Measurements from ENCODE around the gene P2RX2. TPM values are rescaled to one million over a fixed set of nuclear protein-coding genes. Genes with fewer than 3 reads are reported as not detected.

P2RX2 gene
- total and polyA plus RNA-seq, 2 donors (not counting 1 experiment from before 2014, with no cell fraction given) = not detected

DNA sequence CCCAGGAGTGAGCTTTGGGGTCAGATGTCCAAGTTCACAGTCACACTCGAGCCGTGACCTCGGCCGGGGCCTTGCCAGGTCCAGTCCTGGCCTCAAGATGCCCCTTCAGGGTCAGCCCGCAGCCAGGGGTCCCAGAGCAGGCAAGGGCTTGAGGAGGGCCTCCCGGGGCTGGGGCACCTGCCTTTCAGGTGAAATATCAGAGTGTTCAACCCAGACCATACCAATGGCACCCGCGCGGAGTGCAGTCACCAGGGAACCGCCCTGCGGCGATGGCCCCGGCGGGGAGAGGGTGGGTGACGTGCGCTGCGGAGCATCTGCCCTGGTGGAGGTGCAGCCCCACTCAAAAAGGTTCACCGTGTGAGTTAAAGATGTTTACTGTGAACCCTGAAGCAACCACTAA lies 25.1 kb upstream of the P2RX2 start:
- H2AFZ ChIP-seq (ENCODE audit: low read length) = no peak overlapping the region
- H4K20me1 ChIP-seq (ENCODE audit: control insufficient read depth, extremely low read depth, insufficient read depth, low read length) = no peaks in the 10 kb centered on the region
- H3K9ac ChIP-seq (ENCODE audit: insufficient read depth, low read length) = no peak overlapping the region
- no peak overlapping the region for H3K27ac ChIP-seq (ENCODE audit: insufficient read depth, low read length)
- peak overlapping the region; percentile 44 for H3K4me2 ChIP-seq (ENCODE audit: extremely low read depth, insufficient read depth, low read length)
- DNase-seq (ENCODE audit: low read depth in 2 of 2) = no peak
- H3K4me3 ChIP-seq (replicated peaks in 1 of 4; ENCODE audit: control extremely low read depth in 1 of 4, insufficient read depth in 1 of 4, low read depth in 3 of 4, low read length in 4 of 4) = no peak overlapping the region
- no peaks in the 10 kb centered on the region for H3K36me3 ChIP-seq (ENCODE audit: control insufficient read depth, insufficient read depth, low read length)
- H3K4me1 ChIP-seq (ENCODE audit: control insufficient read depth, extremely low read depth, insufficient read depth, low read length) = no peaks in the 10 kb centered on the region
- no peaks in the 10 kb centered on the region for H3K9me3 ChIP-seq (ENCODE audit: control insufficient read depth, insufficient read depth, low read depth, low read length)
- H3K79me2 ChIP-seq (ENCODE audit: control insufficient read depth, insufficient read depth, low read length) = no peaks in the 10 kb centered on the region
- no peak for TF ChIP-seq EZH2 (IDR thresholded peaks at IDR 0.05; ENCODE audit: low read length, missing control alignments)
- TF ChIP-seq, protein P1, sequence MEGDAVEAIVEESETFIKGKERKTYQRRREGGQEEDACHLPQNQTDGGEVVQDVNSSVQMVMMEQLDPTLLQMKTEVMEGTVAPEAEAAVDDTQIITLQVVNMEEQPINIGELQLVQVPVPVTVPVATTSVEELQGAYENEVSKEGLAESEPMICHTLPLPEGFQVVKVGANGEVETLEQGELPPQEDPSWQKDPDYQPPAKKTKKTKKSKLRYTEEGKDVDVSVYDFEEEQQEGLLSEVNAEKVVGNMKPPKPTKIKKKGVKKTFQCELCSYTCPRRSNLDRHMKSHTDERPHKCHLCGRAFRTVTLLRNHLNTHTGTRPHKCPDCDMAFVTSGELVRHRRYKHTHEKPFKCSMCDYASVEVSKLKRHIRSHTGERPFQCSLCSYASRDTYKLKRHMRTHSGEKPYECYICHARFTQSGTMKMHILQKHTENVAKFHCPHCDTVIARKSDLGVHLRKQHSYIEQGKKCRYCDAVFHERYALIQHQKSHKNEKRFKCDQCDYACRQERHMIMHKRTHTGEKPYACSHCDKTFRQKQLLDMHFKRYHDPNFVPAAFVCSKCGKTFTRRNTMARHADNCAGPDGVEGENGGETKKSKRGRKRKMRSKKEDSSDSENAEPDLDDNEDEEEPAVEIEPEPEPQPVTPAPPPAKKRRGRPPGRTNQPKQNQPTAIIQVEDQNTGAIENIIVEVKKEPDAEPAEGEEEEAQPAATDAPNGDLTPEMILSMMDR (conservative IDR thresholded peaks at IDR 0.05 in 1 of 2, IDR thresholded peaks at IDR 0.05 in 1 of 2; ENCODE audit: low read depth in 1 of 2, low read length in 2 of 2) = no peak
- H3K27me3 ChIP-seq (ENCODE audit: control insufficient read depth, insufficient read depth, low read length) = no peaks in the 10 kb centered on the region

DNA sequence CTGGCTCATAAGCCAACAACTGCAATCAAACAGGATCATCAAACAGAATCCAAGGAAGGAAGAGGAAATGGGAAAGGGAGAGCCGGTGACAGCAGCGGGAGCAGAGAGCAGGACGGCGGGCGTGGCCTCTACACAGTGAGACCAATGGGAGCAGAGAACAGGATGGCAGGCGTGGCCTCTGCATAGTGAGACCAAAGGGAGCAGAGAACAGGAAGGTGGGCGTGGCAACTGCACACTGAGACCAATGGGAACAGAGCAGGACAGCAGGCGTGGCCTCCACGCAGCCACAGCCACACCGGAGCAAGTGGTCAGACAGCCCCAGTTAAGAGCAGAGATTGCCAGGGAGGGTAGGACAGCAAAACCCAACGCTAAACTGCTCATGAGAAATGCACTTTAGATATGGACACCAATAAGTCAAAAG lies 24.6 kb upstream of the P2RX2 start:
- no peaks in the 10 kb centered on the region for H3K4me1 ChIP-seq (ENCODE audit: control insufficient read depth, extremely low read depth, insufficient read depth, low read length)
- no peaks in the 10 kb centered on the region for H3K36me3 ChIP-seq (ENCODE audit: control insufficient read depth, insufficient read depth, low read length)
- H3K9me3 ChIP-seq (ENCODE audit: control insufficient read depth, insufficient read depth, low read depth, low read length) = no peaks in the 10 kb centered on the region
- H2AFZ ChIP-seq (ENCODE audit: low read length) = no peak overlapping the region
- no peak overlapping the region for H3K27ac ChIP-seq (ENCODE audit: insufficient read depth, low read length)
- peak overlapping the region; percentile 44 for H3K4me2 ChIP-seq (ENCODE audit: extremely low read depth, insufficient read depth, low read length)
- peak; percentile 93 to 94 for DNase-seq (ENCODE audit: low read depth in 2 of 2)
- no peaks in the 10 kb centered on the region for H3K27me3 ChIP-seq (ENCODE audit: control insufficient read depth, insufficient read depth, low read length)
- no peak for TF ChIP-seq EZH2 (IDR thresholded peaks at IDR 0.05; ENCODE audit: low read length, missing control alignments)
- TF ChIP-seq, protein P1 (conservative IDR thresholded peaks at IDR 0.05 in 1 of 2, IDR thresholded peaks at IDR 0.05 in 1 of 2; ENCODE audit: low read depth in 1 of 2, low read length in 2 of 2) = no peak
- H4K20me1 ChIP-seq (ENCODE audit: control insufficient read depth, extremely low read depth, insufficient read depth, low read length) = no peaks in the 10 kb centered on the region
- no peak overlapping the region for H3K4me3 ChIP-seq (replicated peaks in 1 of 4; ENCODE audit: control extremely low read depth in 1 of 4, insufficient read depth in 1 of 4, low read depth in 3 of 4, low read length in 4 of 4)
- no peaks in the 10 kb centered on the region for H3K79me2 ChIP-seq (ENCODE audit: control insufficient read depth, insufficient read depth, low read length)
- H3K9ac ChIP-seq (ENCODE audit: insufficient read depth, low read length) = no peak overlapping the region

DNA sequence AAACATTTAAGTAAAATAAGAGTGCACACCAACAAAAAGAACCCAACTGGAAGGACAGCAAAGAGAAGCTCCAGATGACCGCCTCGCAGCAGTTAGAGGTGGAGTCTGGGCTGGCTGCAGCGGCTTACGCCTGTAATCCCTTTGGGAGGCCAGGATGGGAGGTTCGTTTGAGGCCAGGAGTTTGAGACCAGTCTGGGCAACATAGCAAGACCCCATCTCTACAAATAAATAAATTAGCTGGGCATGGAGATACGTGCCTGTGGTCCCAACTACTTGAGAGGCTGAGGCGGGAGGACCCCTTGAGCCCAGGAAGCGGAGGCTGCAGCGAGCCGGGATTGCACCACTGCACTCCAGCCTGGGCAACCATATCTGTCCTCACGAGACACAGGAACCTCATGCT lies 23.4 kb upstream of the P2RX2 start:
- Histone ChIP-seq H3K4me2 (ENCODE audit: extremely low read depth, insufficient read depth, low read length) (no peak overlapping the region), H3K9me3 (ENCODE audit: control insufficient read depth, insufficient read depth, low read depth, low read length) (no peaks in the 10 kb centered on the region), H3K4me3 (replicated peaks in 1 of 4; ENCODE audit: control extremely low read depth in 1 of 4, insufficient read depth in 1 of 4, low read depth in 3 of 4, low read length in 4 of 4) (no peak overlapping the region), H3K79me2 (ENCODE audit: control insufficient read depth, insufficient read depth, low read length) (no peaks in the 10 kb centered on the region), H3K27me3 (ENCODE audit: control insufficient read depth, insufficient read depth, low read length) (no peaks in the 10 kb centered on the region), H3K9ac (ENCODE audit: insufficient read depth, low read length) (no peak overlapping the region), H4K20me1 (ENCODE audit: control insufficient read depth, extremely low read depth, insufficient read depth, low read length) (no peaks in the 10 kb centered on the region), H2AFZ (ENCODE audit: low read length) (no peak overlapping the region), H3K36me3 (ENCODE audit: control insufficient read depth, insufficient read depth, low read length) (no peaks in the 10 kb centered on the region), H3K4me1 (ENCODE audit: control insufficient read depth, extremely low read depth, insufficient read depth, low read length) (no peaks in the 10 kb centered on the region), H3K27ac (ENCODE audit: insufficient read depth, low read length) (no peak overlapping the region)
- no peak for DNase-seq (ENCODE audit: low read depth in 2 of 2)
- TF ChIP-seq, protein P1 (conservative IDR thresholded peaks at IDR 0.05 in 1 of 2, IDR thresholded peaks at IDR 0.05 in 1 of 2; ENCODE audit: low read depth in 1 of 2, low read length in 2 of 2) = no peak
- no peak for TF ChIP-seq EZH2 (IDR thresholded peaks at IDR 0.05; ENCODE audit: low read length, missing control alignments)

All from fibroblast of lung (primary cell).